ENCODE measurements around the gene ELOVL2. TPM values are rescaled to one million over a fixed set of nuclear protein-coding genes. Genes with fewer than 3 reads are reported as not detected.

The ELOVL2 gene
- total RNA-seq, 2 experiments from 2014 or later = not detected

GRCh38 chr6:11012976-11013720, 31.0 kb downstream of the ELOVL2 start:
- ATAC-seq (no peak), DNase-seq (no peak)
- Mint-ChIP-seq H3K27me3 (peaks cover 12% of the 10 kb centered on the region), H3K4me3 (no peak overlapping the region), H3K4me1 (ENCODE audit: low read depth) (no peaks in the 10 kb centered on the region), H3K27ac (no peak overlapping the region), H3K9me3 (no peaks in the 10 kb centered on the region), H3K36me3 (ENCODE audit: low read depth) (no peaks in the 10 kb centered on the region)
- ChIA-PET CTCF (no interaction called here), POLR2A (no interaction called here)
- intact Hi-C loops (cut with micrococcal nuclease) = no loop called here
- TF ChIP-seq, protein P1, sequence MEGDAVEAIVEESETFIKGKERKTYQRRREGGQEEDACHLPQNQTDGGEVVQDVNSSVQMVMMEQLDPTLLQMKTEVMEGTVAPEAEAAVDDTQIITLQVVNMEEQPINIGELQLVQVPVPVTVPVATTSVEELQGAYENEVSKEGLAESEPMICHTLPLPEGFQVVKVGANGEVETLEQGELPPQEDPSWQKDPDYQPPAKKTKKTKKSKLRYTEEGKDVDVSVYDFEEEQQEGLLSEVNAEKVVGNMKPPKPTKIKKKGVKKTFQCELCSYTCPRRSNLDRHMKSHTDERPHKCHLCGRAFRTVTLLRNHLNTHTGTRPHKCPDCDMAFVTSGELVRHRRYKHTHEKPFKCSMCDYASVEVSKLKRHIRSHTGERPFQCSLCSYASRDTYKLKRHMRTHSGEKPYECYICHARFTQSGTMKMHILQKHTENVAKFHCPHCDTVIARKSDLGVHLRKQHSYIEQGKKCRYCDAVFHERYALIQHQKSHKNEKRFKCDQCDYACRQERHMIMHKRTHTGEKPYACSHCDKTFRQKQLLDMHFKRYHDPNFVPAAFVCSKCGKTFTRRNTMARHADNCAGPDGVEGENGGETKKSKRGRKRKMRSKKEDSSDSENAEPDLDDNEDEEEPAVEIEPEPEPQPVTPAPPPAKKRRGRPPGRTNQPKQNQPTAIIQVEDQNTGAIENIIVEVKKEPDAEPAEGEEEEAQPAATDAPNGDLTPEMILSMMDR (IDR thresholded peaks at IDR 0.05) = no peak

DNA sequence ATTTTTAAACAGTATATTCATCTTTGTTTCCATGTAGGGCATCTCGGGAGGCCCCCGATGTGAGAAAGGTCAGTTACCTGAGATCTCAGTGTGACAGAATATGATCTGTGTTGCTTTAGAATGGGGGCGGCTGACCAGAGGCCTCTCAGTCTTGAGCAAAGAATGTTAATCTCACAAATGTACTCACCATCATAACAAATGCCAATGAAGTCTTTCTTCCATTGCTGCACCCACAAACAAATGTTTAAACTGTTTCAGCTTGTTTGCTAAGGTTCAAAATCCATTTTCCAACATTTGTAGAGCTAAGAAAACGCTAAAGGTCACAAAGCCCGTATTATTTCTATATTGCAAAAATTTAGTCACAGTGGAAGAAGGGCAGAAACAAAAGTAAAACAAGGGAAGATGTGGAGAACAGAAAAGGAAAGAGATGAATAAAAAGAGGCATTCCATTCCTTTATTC, 31.8 kb downstream of the ELOVL2 start:
- CTCF ChIA-PET = interaction anchor here (0.9 kb wide), 1 partner anchor 8 kb away, joined by 3 read pairs; no protein-coding TSS in a partner anchor
- no peak for ATAC-seq
- no peak for DNase-seq
- Mint-ChIP-seq H3K4me1 (ENCODE audit: low read depth) (no peaks in the 10 kb centered on the region), H3K36me3 (ENCODE audit: low read depth) (no peaks in the 10 kb centered on the region), H3K4me3 (no peak overlapping the region), H3K27ac (no peak overlapping the region), H3K27me3 (peaks cover 12% of the 10 kb centered on the region), H3K9me3 (no peaks in the 10 kb centered on the region)
- intact Hi-C loops (cut with micrococcal nuclease) = no loop called here
- POLR2A ChIA-PET = no interaction called here
- TF ChIP-seq, protein P1 (IDR thresholded peaks at IDR 0.05) = no peak

GRCh38 chr6:11011787-11012234, 32.3 kb downstream of the ELOVL2 start:
- intact Hi-C loops (cut with micrococcal nuclease) = no loop called here
- POLR2A ChIA-PET = no interaction called here
- DNase-seq (no peak), ATAC-seq (no peak)
- no peak overlapping the region for H3K4me3 Mint-ChIP-seq
- H3K27me3 Mint-ChIP-seq = peaks cover 12% of the 10 kb centered on the region
- no peak overlapping the region for H3K27ac Mint-ChIP-seq
- no peaks in the 10 kb centered on the region for H3K36me3 Mint-ChIP-seq (ENCODE audit: low read depth)
- no peaks in the 10 kb centered on the region for H3K9me3 Mint-ChIP-seq
- CTCF ChIA-PET = interaction anchor here (0.9 kb wide), 1 partner anchor 8 kb away, joined by 3 read pairs; no protein-coding TSS in a partner anchor
- H3K4me1 Mint-ChIP-seq (ENCODE audit: low read depth) = no peaks in the 10 kb centered on the region
- TF ChIP-seq, protein P1 (IDR thresholded peaks at IDR 0.05) = no peak

- Mint-ChIP-seq H3K9me3 (no peaks in the 10 kb centered on the region), H3K36me3 (ENCODE audit: low read depth) (no peaks in the 10 kb centered on the region), H3K4me3 (no peak overlapping the region), H3K27ac (no peak overlapping the region), H3K27me3 (peaks cover 6% of the 10 kb centered on the region), H3K4me1 (ENCODE audit: low read depth) (no peaks in the 10 kb centered on the region)
- ATAC-seq = no peak
- TF ChIP-seq, protein P1 (IDR thresholded peaks at IDR 0.05) = no peak
- intact Hi-C loops (cut with micrococcal nuclease) = no loop called here
- DNase-seq = no peak
- ChIA-PET POLR2A (no interaction called here), CTCF (no interaction called here)
These were observed 34.8 kb downstream of the ELOVL2 start for GRCh38 chr6:11009353-11009752.

DNA sequence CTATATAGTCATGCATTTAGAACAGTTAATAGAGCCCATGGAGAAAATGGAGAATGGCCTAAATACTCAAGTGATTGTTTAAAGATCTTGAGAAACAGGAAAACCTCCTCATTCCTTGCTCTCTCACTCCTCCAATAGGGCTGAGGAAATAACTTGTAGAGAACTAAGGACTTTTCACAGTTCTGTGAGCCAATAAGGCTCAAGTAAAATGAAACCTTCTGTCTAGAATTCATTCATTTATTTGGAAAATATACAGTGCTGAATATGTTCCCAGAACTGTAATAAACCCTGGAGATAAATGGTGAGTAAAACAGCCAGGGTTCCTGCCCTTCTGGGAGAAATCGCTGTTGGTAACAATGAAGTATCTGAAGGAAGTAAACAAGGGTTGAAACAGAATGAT, 35.3 kb downstream of the ELOVL2 start:
- Mint-ChIP-seq H3K27me3 (peaks cover 6% of the 10 kb centered on the region), H3K9me3 (no peaks in the 10 kb centered on the region), H3K27ac (no peak overlapping the region), H3K4me3 (no peak overlapping the region), H3K4me1 (ENCODE audit: low read depth) (no peaks in the 10 kb centered on the region), H3K36me3 (ENCODE audit: low read depth) (no peaks in the 10 kb centered on the region)
- ChIA-PET POLR2A (no interaction called here), CTCF (interaction anchor here (1.4 kb wide), 1 partner anchor 54 kb away, joined by 4 read pairs; no protein-coding TSS in a partner anchor)
- intact Hi-C loops (cut with micrococcal nuclease) = no loop called here
- DNase-seq = no peak
- TF ChIP-seq, protein P1 (IDR thresholded peaks at IDR 0.05) = no peak
- no peak for ATAC-seq
